Measurements from ENCODE around the gene ANKRD42.

The ANKRD42 gene

GRCh38 chr11:83174008-83174407 lies 19.5 kb upstream of the ANKRD42 start (continued):
- TF ChIP-seq ZNF529 (tag by site-specific recombination; IDR thresholded peaks at IDR 0.05; ENCODE audit: insufficient replicate concordance), result no peak
- TF ChIP-seq ZNF10 (tag by site-specific recombination; IDR thresholded peaks at IDR 0.05), result no peak
- no peak for TF ChIP-seq CTCF (tag by site-specific recombination; IDR thresholded peaks at IDR 0.05)
- no peak for TF ChIP-seq ZNF76 (tag by site-specific recombination; IDR thresholded peaks at IDR 0.05; ENCODE audit: borderline replicate concordance, low read depth)
- TF ChIP-seq ZNF391 (tag by site-specific recombination; IDR thresholded peaks at IDR 0.05; ENCODE audit: borderline replicate concordance, low read depth), result no peak
- no peak for TF ChIP-seq ZXDB (tag by site-specific recombination; IDR thresholded peaks at IDR 0.05)
- TF ChIP-seq HIC1 (tag by site-specific recombination; IDR thresholded peaks at IDR 0.05), result no peak
- TF ChIP-seq ZNF777 (tag by site-specific recombination; IDR thresholded peaks at IDR 0.05; ENCODE audit: borderline replicate concordance), result no peak

GRCh38 chr11:83175815-83176214 lies 17.7 kb upstream of the ANKRD42 start:
- Histone ChIP-seq H3K4me3 (ENCODE audit: low read depth, low read length) (no peak overlapping the region), H3K27ac (ENCODE audit: extremely low read depth, low read depth, low read length) (no peak overlapping the region), H3K9me3 (ENCODE audit: control insufficient read depth, insufficient read depth, low read depth, low read length) (no peaks in the 10 kb centered on the region), H3K4me1 (ENCODE audit: control insufficient read depth, insufficient read depth, low read length) (no peaks in the 10 kb centered on the region), H3K36me3 (ENCODE audit: control insufficient read depth in 2 of 2, insufficient read depth in 1 of 2, low read length in 2 of 2) (peaks cover 41 to 83% of the 10 kb centered on the region in 2 experiments)
- ChIA-PET POLR2A (no interaction called here), CTCF (interaction anchor here (0.7 kb wide), 1 partner anchor 113 kb away, joined by 3 read pairs; no protein-coding TSS in a partner anchor)
- no peak for TF ChIP-seq ZNF776 (tag by site-specific recombination; IDR thresholded peaks at IDR 0.05; ENCODE audit: borderline replicate concordance)
- no peak for TF ChIP-seq MZF1 (tag by site-specific recombination; IDR thresholded peaks at IDR 0.05; ENCODE audit: borderline replicate concordance)
- TF ChIP-seq ZNF133 (tag by site-specific recombination; IDR thresholded peaks at IDR 0.05), result no peak
- TF ChIP-seq ZNF561 (tag by site-specific recombination; IDR thresholded peaks at IDR 0.05; ENCODE audit: borderline replicate concordance), result no peak
- no peak for TF ChIP-seq ZNF10 (tag by site-specific recombination; IDR thresholded peaks at IDR 0.05)
- TF ChIP-seq OVOL3 (tag by site-specific recombination; IDR thresholded peaks at IDR 0.05), result no peak
- no peak for TF ChIP-seq AEBP2 (tag by site-specific recombination; IDR thresholded peaks at IDR 0.05; ENCODE audit: borderline replicate concordance)
- no peak for TF ChIP-seq ZNF544 (tag by site-specific recombination; IDR thresholded peaks at IDR 0.05)
- TF ChIP-seq ZNF404 (tag by site-specific recombination; IDR thresholded peaks at IDR 0.05), result no peak
- no peak for TF ChIP-seq ZSCAN18 (tag by site-specific recombination; IDR thresholded peaks at IDR 0.05)
- TF ChIP-seq KLF16 (tag by site-specific recombination; IDR thresholded peaks at IDR 0.05), result no peak
- no peak for TF ChIP-seq ZBTB8A (tag by site-specific recombination; IDR thresholded peaks at IDR 0.05)
- TF ChIP-seq GLIS2 (tag by site-specific recombination; IDR thresholded peaks at IDR 0.05), result no peak
